Fibroblast of lung (primary cell): ENCODE data around the gene PTS. TPM values are rescaled to one million over a fixed set of nuclear protein-coding genes. Genes with fewer than 3 reads are reported as not detected.
"Not testable (repeated sequence)": the region's sequence is repeated elsewhere in the genome, so short reads cannot be mapped to it uniquely, and the experiment has no call there.

Experiments
- DNase-seq, 2 donors: peaks; one replicate each; pipeline versions ENCODE4 v3.0.0 to v3.0.0-alpha.2; 2010; ENCODE audit warnings: low read depth in 2 of 2
- H2AFZ ChIP-seq: 2 replicates; pipeline ENCODE4 v1.5.1; 2012; ENCODE audit warnings: low read length, control low read depth, inconsistent platforms
- H3K27ac ChIP-seq: 2 replicates; pipeline ENCODE4 v1.5.1; 2011; ENCODE audit warnings: low read length, control low read depth; ENCODE audit not compliant: insufficient read depth
- H3K27me3 ChIP-seq: 2 replicates; pipeline ENCODE4 v1.5.1; 2011; ENCODE audit warnings: mild to moderate bottlenecking, low read length; ENCODE audit not compliant: control insufficient read depth, insufficient read depth
- H3K36me3 ChIP-seq: 2 replicates; pipeline ENCODE4 v1.5.1; 2011; ENCODE audit warnings: low read length; ENCODE audit not compliant: control insufficient read depth, insufficient read depth
- H3K4me1 ChIP-seq: 2 replicates; pipeline ENCODE4 v1.5.1; 2011; ENCODE audit warnings: low read length; ENCODE audit not compliant: control insufficient read depth, insufficient read depth; ENCODE audit errors: extremely low read depth
- H3K4me2 ChIP-seq: 2 replicates; pipeline ENCODE4 v1.5.1; 2011; ENCODE audit warnings: low read length, control low read depth; ENCODE audit not compliant: insufficient read depth; ENCODE audit errors: extremely low read depth
- H3K4me3 ChIP-seq, 4 experiments: fragments of 200-600 bp in 1 of 4; sonication (generic) in 1 of 4; replicated peaks in 1 of 4; 2 replicates each; pipeline ENCODE4 v1.5.1; 2011 to 2016; ENCODE audit warnings: low read length in 4 of 4, low read depth in 3 of 4, mild to moderate bottlenecking in 3 of 4, control low read depth in 2 of 4, inconsistent platforms in 1 of 4, mixed read lengths in 1 of 4; ENCODE audit not compliant: insufficient read depth in 1 of 4; ENCODE audit errors: control extremely low read depth in 1 of 4
- H3K79me2 ChIP-seq: 2 replicates; pipeline ENCODE4 v1.5.1; 2012; ENCODE audit warnings: mild to moderate bottlenecking, low read length, inconsistent platforms; ENCODE audit not compliant: control insufficient read depth, insufficient read depth
- H3K9ac ChIP-seq: 2 replicates; pipeline ENCODE4 v1.5.1; 2011; ENCODE audit warnings: mild to moderate bottlenecking, low read length, control low read depth; ENCODE audit not compliant: insufficient read depth
- H3K9me3 ChIP-seq: 2 replicates; pipeline ENCODE4 v1.5.1; 2012; ENCODE audit warnings: low read depth, low read length; ENCODE audit not compliant: control insufficient read depth, insufficient read depth
- H4K20me1 ChIP-seq: 2 replicates; pipeline ENCODE4 v1.5.1; 2011; ENCODE audit warnings: low read length; ENCODE audit not compliant: control insufficient read depth, insufficient read depth; ENCODE audit errors: extremely low read depth
- EZH2 ChIP-seq: IDR thresholded peaks from 2 replicates; pipeline ENCODE4 v1.5.1; 2012; ENCODE audit warnings: low read length, control low read depth, mild to moderate bottlenecking; ENCODE audit errors: missing control alignments
- polyA plus RNA-seq, 2 donors: library from polyadenylated mRNA; depleted of rRNA in 1 of 2; stranded (reverse) in 1 of 2; unstranded in 1 of 2; fragments of >200 nt; gene quantifications; 2 replicates each; pipeline ENCODE4 v1.2.1, GENCODE V29; 2011 to 2012; ENCODE audit warnings: missing spikeins in 1 of 2
- total RNA-seq: library from RNA; depleted of rRNA; stranded (reverse); fragments of >200 nt; gene quantifications from 2 replicates; pipeline ENCODE4 v1.2.1, GENCODE V29; 2014
- TF ChIP-seq, protein P1 (sequence below), 2 donors: IDR thresholded peaks in 1 of 2; conservative IDR thresholded peaks in 1 of 2; 1 replicate in 1 of 2; 2 replicates in 1 of 2; pipeline ENCODE4 v1.5.1; 2011 to 2012; ENCODE audit warnings: low read length in 2 of 2, control low read depth in 1 of 2, inconsistent platforms in 1 of 2, low read depth in 1 of 2, mild to moderate bottlenecking in 1 of 2

PTS gene
- total and polyA plus RNA-seq, 2 donors (not counting 1 experiment from before 2014, with no cell fraction given): 47.4 to 69.0 TPM

DNA sequence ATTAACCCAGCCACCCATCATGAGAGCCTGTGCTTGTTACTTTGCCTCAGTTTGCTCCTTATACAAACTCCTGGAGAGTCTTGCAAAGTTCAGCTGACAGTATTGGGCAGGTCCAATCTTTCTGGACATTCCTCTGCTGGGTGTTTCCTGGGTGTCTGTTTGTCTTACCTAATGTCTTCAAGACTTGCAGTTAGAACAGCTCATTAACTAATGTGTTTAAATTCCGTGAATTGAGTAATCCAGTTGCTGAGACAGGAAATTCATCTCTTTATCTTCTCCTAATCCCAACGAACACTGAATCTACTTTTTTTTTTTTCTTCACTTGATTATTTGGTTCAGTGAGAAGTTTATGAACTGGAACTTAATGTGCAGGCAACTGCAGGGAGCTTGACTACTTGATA lies 30.3 kb upstream of the PTS start:
- no peak for TF ChIP-seq EZH2
- TF ChIP-seq, protein P1, sequence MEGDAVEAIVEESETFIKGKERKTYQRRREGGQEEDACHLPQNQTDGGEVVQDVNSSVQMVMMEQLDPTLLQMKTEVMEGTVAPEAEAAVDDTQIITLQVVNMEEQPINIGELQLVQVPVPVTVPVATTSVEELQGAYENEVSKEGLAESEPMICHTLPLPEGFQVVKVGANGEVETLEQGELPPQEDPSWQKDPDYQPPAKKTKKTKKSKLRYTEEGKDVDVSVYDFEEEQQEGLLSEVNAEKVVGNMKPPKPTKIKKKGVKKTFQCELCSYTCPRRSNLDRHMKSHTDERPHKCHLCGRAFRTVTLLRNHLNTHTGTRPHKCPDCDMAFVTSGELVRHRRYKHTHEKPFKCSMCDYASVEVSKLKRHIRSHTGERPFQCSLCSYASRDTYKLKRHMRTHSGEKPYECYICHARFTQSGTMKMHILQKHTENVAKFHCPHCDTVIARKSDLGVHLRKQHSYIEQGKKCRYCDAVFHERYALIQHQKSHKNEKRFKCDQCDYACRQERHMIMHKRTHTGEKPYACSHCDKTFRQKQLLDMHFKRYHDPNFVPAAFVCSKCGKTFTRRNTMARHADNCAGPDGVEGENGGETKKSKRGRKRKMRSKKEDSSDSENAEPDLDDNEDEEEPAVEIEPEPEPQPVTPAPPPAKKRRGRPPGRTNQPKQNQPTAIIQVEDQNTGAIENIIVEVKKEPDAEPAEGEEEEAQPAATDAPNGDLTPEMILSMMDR (conservative IDR thresholded peaks at IDR 0.05 in 1 of 2, IDR thresholded peaks at IDR 0.05 in 1 of 2; ENCODE audit: low read depth in 1 of 2, low read length in 2 of 2): no peak
- no peak overlapping the region for H3K4me3 ChIP-seq
- H4K20me1 ChIP-seq: no peaks in the 10 kb centered on the region
- H3K27ac ChIP-seq: no peak overlapping the region
- peak in 1 of 2 donors; percentile 46 for DNase-seq
- H3K9ac ChIP-seq: no peak overlapping the region
- H3K4me1 ChIP-seq: no peaks in the 10 kb centered on the region
- H3K27me3 ChIP-seq: no peaks in the 10 kb centered on the region
- no peaks in the 10 kb centered on the region for H3K79me2 ChIP-seq
- H3K4me2 ChIP-seq: no peak overlapping the region
- no peaks in the 10 kb centered on the region for H3K36me3 ChIP-seq
- no peaks in the 10 kb centered on the region for H3K9me3 ChIP-seq
- no peak overlapping the region for H2AFZ ChIP-seq

DNA sequence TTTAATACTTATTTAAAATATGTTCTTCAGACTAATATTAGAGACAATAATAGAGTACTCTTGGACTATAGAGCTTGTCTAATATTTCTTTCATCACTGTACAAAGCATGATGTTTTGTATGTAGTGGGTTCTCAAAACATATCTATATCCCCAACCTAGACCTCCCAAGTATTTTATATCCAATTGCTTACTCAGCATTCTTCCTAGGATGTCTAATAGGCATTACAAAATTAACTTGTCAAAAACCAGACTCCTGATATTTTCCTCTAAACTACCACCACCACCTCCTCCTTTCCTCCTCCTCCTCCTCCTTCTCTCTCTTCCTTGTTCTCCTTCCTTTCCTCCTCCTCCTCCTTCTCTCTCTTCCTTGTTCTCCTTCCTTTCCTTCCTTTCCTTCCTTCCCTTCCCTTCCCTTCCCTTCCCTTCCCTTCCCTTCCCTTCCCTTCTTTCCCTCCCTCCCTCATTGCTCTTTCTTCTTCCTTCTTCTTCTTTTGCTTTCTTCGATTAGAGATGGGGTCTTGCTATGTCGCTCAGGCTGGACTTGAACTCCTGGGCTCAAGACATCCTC lies 29.6 kb upstream of the PTS start:
- Histone ChIP-seq H3K27me3 (no peaks in the 10 kb centered on the region), H3K9ac (no peak overlapping the region), H3K9me3 (no peaks in the 10 kb centered on the region), H3K4me2 (no peak overlapping the region), H3K4me3 (no peak overlapping the region), H4K20me1 (no peaks in the 10 kb centered on the region), H3K36me3 (no peaks in the 10 kb centered on the region), H2AFZ (no peak overlapping the region), H3K4me1 (no peaks in the 10 kb centered on the region), H3K27ac (no peak overlapping the region), H3K79me2 (no peaks in the 10 kb centered on the region)
- DNase-seq: no peak
- TF ChIP-seq, protein P1 (conservative IDR thresholded peaks at IDR 0.05 in 1 of 2, IDR thresholded peaks at IDR 0.05 in 1 of 2; ENCODE audit: low read depth in 1 of 2, low read length in 2 of 2): no peak
- no peak for TF ChIP-seq EZH2

DNA sequence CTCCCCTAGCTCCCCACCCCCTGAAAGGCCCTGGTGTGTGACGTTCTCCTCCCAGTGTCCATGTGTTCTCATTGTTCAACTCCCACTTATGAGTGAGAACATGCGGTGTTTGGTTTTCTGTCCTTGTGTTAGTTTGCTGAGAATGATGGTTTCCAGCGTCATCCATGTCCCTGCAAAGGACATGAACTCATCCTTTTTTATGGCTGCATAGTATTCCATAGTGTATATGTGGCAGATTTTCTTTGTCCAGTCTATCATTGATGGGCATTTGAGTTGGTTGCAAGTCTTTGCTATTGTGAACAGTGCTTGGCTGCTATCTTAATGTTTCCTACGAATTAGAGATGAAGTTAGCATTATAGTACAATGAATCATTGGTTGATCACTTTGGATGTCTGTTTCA lies 27.1 kb upstream of the PTS start:
- not testable (repeated sequence) for H3K4me2 ChIP-seq, H3K79me2 ChIP-seq, H4K20me1 ChIP-seq

More for the DNA sequence above, 27.1 kb upstream of the PTS start:
- H3K4me1 ChIP-seq, H3K36me3 ChIP-seq, DNase-seq, H3K27ac ChIP-seq, H3K9me3 ChIP-seq, H3K9ac ChIP-seq, H2AFZ ChIP-seq, H3K27me3 ChIP-seq, H3K4me3 ChIP-seq: not testable (repeated sequence)
